WTC11 (cell line): ENCODE measurements around the gene ESRP2.

ENCODE experiments used
- AFF4 ChIP-seq: sonication (generic); formaldehyde crosslinking; IDR thresholded peaks from 2 replicates; pipeline ENCODE4 v1.8.1; 2023; ENCODE audit warnings: mild to moderate bottlenecking, missing genetic modification reagents, borderline replicate concordance
- ATF6 ChIP-seq: sonication (generic); formaldehyde crosslinking; IDR thresholded peaks from 2 replicates; pipeline ENCODE4 v1.8.1; 2023; ENCODE audit warnings: mild to moderate bottlenecking, missing genetic modification reagents
- CTCF ChIP-seq: fragments of 200-600 bp; IDR thresholded peaks from 2 replicates; pipeline ENCODE4 v1.8.0; 2022; ENCODE audit warnings: antibody characterized with exemption
- MAX ChIP-seq: sonication (generic); formaldehyde crosslinking; IDR thresholded peaks from 2 replicates; pipeline ENCODE4 v1.8.0; 2022; ENCODE audit warnings: mild to moderate bottlenecking, missing genetic modification reagents
- SP1 ChIP-seq: sonication (generic); formaldehyde crosslinking; conservative IDR thresholded peaks from 2 replicates; pipeline ENCODE4 v1.8.1; 2022; ENCODE audit warnings: missing genetic modification reagents
- USF2 ChIP-seq: sonication (generic); formaldehyde crosslinking; IDR thresholded peaks from 2 replicates; pipeline ENCODE4 v1.8.1; 2023; ENCODE audit warnings: mild to moderate bottlenecking, missing genetic modification reagents, moderate library complexity
- ZNF263 ChIP-seq: sonication (generic); formaldehyde crosslinking; IDR thresholded peaks from 2 replicates; pipeline ENCODE4 v1.8.1; 2022; ENCODE audit warnings: low read depth, mild to moderate bottlenecking, moderate library complexity, missing genetic modification reagents
- TF ChIP-seq, protein P1 (sequence below): sonication (generic); formaldehyde crosslinking; IDR thresholded peaks from 2 replicates; pipeline ENCODE4 v1.8.0; 2022; ENCODE audit warnings: mild to moderate bottlenecking, missing genetic modification reagents
- TF ChIP-seq, protein P2 (sequence below): fragments of 250-450 bp; sonication (Bioruptor Pico); conservative IDR thresholded peaks from 2 replicates; pipeline ENCODE4 v1.9.0; 2021; ENCODE audit warnings: mild to moderate bottlenecking

DNA sequence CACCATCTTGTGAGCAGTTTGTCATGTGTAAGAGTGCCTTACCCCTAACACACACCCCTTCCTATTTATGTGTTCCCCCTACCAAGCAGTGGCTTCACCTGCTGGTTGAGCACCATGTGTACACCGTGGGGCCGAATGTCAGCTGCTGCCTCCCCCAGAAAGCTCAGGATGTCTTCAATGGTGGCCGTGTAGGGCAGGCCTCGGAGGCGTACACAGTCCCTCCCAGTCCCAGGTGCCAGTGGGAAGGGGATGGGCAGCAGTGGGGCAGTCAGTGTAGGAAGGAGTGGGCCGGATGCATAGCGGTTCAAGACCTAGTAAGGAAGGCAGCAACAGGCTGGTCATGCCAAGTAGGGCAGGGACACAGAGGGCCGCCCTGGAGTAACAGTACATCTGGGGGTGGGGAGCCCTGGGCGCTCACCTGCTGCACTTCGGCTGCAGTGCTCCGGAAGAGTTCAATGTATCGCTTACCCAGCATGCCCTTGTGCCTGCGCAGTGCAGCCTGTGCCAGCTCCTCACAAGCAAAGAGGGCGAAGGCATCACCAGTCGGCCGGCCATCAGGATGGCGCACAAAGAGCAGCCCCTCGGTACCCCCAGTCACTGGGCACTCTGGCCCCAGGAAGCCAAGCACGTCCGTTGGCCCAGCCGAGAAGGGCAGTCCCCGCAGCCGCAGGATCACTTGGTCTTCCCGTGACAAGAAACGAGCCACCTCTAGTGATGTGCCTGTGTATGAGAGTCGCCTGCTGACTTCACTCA is 4.4 kb downstream of the ESRP2 start:
- TF ChIP-seq AFF4 (no peak), CTCF (no peak), MAX (CRISPR knock-in tag) (no peak), USF2 (CRISPR knock-in tag) (no peak), ATF6 (CRISPR knock-in tag) (no peak), ZNF263 (CRISPR knock-in tag) (no peak), SP1 (CRISPR knock-in tag) (no peak)
- TF ChIP-seq, protein P1, sequence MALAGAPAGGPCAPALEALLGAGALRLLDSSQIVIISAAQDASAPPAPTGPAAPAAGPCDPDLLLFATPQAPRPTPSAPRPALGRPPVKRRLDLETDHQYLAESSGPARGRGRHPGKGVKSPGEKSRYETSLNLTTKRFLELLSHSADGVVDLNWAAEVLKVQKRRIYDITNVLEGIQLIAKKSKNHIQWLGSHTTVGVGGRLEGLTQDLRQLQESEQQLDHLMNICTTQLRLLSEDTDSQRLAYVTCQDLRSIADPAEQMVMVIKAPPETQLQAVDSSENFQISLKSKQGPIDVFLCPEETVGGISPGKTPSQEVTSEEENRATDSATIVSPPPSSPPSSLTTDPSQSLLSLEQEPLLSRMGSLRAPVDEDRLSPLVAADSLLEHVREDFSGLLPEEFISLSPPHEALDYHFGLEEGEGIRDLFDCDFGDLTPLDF (CRISPR knock-in tag): no peak
- TF ChIP-seq, protein P2, sequence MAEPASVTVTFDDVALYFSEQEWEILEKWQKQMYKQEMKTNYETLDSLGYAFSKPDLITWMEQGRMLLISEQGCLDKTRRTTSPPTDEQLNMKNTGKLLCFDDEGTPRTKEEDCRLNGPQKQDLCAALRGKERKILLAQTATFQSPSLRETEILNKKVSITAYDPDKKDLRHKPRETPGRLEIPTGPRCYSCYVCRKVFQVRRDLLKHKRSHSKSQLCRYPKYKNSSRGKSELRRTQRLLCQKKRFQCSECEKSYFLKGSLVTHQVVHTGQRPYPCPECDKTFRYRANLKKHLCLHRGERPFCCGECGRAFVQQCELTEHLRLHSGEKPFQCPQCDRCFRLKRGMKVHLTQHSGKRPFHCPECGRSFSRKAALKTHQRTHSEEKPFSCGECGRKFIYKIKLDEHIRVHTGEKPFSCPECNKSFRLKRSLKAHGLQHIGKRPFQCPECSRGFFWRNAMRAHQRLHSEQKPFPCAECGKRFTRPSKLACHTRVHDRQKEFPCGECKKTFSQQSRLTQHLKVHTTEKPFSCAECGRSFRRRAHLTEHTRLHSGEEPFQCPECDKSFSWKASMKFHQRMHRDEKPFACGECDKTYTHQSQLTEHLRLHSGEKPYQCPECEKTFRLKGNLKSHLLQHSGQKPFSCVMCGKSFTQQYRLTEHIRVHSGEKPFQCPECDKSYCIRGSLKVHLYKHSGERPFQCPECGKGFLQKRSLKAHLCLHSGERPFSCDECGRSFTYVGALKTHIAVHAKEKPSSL: no peak
